Heart left ventricle (tissue), 16 donors: Measurements from ENCODE around the gene NR2F2. TPM values are rescaled to one million over a fixed set of nuclear protein-coding genes. Genes with fewer than 3 reads are reported as not detected.

ENCODE experiments used
- ATAC-seq, 4 donors: fragments of 200-7000 bp; cut with Tn5 transposase; one replicate each; pipeline ENCODE4 v1.9.1; 2020 to 2022; ENCODE audit warnings: moderate library complexity in 4 of 4, mild to moderate bottlenecking in 3 of 4, moderate number of reproducible peaks in 1 of 4
- DNase-seq, 5 donors: peaks; one replicate each; pipeline ENCODE4 v3.0.0-alpha.2; 2020
- H3K27ac ChIP-seq, 12 donors: fragments of 200-600 bp; sonication (generic) in 4 of 12; one replicate each; pipeline versions ENCODE4 v1.5.0 to v1.8.0; 2016 to 2022; ENCODE audit warnings: mild to moderate bottlenecking in 2 of 12
- H3K27me3 ChIP-seq, 9 donors: fragments of 200-600 bp; sonication (generic) in 2 of 9; one replicate each; pipeline versions ENCODE4 v1.5.1 to v1.8.0; 2016 to 2022; ENCODE audit warnings: mild to moderate bottlenecking in 3 of 9
- H3K36me3 ChIP-seq, 9 donors: fragments of 200-600 bp; sonication (generic) in 2 of 9; one replicate each; pipeline versions ENCODE4 v1.5.0 to v1.8.0; 2018 to 2022; ENCODE audit warnings: mild to moderate bottlenecking in 2 of 9
- H3K4me1 ChIP-seq, 12 donors: fragments of 200-600 bp; sonication (generic) in 4 of 12; one replicate each; pipeline versions ENCODE4 v1.5.0 to v1.8.0; 2016 to 2022; ENCODE audit warnings: mild to moderate bottlenecking in 3 of 12
- H3K4me3 ChIP-seq, 12 donors: fragments of 200-600 bp; sonication (generic) in 4 of 12; one replicate each; pipeline versions ENCODE4 v1.5.0 to v1.8.0; 2017 to 2022; ENCODE audit warnings: mild to moderate bottlenecking in 9 of 12, moderate library complexity in 4 of 12
- H3K9me3 ChIP-seq, 12 donors: fragments of 200-600 bp; sonication (generic) in 4 of 12; one replicate each; pipeline versions ENCODE4 v1.5.0 to v1.8.0; 2016 to 2022; ENCODE audit warnings: mild to moderate bottlenecking in 1 of 12
- POLR2A ChIP-seq, 2 donors: fragments of 450-650 bp; IDR thresholded peaks; one replicate each; pipeline ENCODE4 v1.6.1; 2017; ENCODE audit warnings: antibody characterized with exemption in 2 of 2, mild to moderate bottlenecking in 2 of 2, moderate library complexity in 2 of 2
- WGBS, 4 donors: extraction: QIAGEN DNeasy Blood & Tissue Kit in 2 of 4; methylation state at CpG; one replicate each; pipeline versions ENCODE4 v1.1.5 to v1.1.7; 2013 to 2018; 5-methylcytosine and 5-hydroxymethylcytosine counted together
- intact Hi-C, 10 donors: fragments of 100-400 bp; cut with DNase I; formaldehyde crosslinking; loops; one replicate each; pipeline versions ENCODE4 v1.11.1 to v1.14.2; 2022
- polyA plus RNA-seq, 2 donors: library from polyadenylated mRNA; stranded (reverse); fragments of 200-250 nt; gene quantifications; one replicate each; pipeline ENCODE4 v1.2.3, GENCODE V29; 2013
- total RNA-seq, 9 donors: library from RNA; depleted of rRNA in 2 of 9; stranded (reverse); fragments of >200 nt in 2 of 9; fragmentation: NEBNext Ultra II Directional in 3 of 9; extraction: Animal tissue kit (Norgen Biotek cat#: 25700) in 3 of 9; gene quantifications; one replicate each; pipeline versions ENCODE4 v1.1.0 to v1.2.4, GENCODE V29; 2016 to 2023
- TF ChIP-seq, protein P1 (sequence below), 12 donors: fragments of 200-600 bp; sonication (generic) in 4 of 12; IDR thresholded peaks; one replicate each; pipeline versions ENCODE4 v1.5.0 to v1.8.0; 2018 to 2022; ENCODE audit warnings: antibody characterized with exemption in 12 of 12, mild to moderate bottlenecking in 5 of 12
- donor health status: ischemic (EF 13 %, LVEDD 7.1; RV severe dilation, severe dysfunction).
- donor health status: healthy with polysubstance abuse.
- donor health status: DM: no; HTN: yes; CAD: no.
- donor health status: DM: no; HTN: no; CAD: no.
- donor health status: ischemic (EF 25% LVEDD 6.9; RV normal size, moderate dysfunction).
- donor health status: ischemic (EF 25% LVEDD 5.7; RV mildly dilated, moderate dysfunction).
- donor health status: healthy.
- donor health status: DM: yes; HTN: yes; CAD: no.
- donor health status: ischemic (EF 35%, LVEDD 5.7; RV mildly dilated, moderate dysfunction).
- donor health status: nonischemic (EF 11% LVEDD 7.7; RV severe dilation, severe dysfunction).
- donor health status: DM: yes; HTN: yes; CAD: no.
- donor health status: PGD.
- donor health status: ischemic (EF 29% LVEDD 5.4; RV normal size, mild dysfunction).
- donor health status: nonischemic (EF 23%, LVEDD 6.1; RV moderate dilation, normal function).

NR2F2 gene
- total and polyA plus RNA-seq, 11 donors, result 11.8 to 22.4 (median 16.1) TPM

DNA sequence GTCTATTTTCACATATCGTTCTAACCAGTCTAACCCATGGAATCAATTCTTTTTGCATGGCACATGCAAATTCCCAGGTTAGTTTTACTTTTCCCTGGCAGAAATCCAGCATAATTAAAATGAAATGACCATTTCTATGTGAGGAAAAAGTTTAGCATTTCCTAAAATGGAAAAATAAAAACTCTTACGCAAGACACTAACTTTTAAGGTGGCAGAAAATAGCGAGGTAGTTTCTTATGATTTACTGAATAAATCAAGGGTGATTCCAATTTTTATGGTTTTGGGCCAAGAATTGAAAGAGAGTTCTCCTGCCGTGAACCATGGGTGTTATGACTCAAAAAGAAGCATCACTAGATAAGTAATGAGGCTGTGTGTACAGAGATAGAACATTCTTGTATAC lies 32.7 kb upstream of the NR2F2 start:
- no peak for TF ChIP-seq POLR2A (IDR thresholded peaks at IDR 0.05)
- TF ChIP-seq, protein P1, sequence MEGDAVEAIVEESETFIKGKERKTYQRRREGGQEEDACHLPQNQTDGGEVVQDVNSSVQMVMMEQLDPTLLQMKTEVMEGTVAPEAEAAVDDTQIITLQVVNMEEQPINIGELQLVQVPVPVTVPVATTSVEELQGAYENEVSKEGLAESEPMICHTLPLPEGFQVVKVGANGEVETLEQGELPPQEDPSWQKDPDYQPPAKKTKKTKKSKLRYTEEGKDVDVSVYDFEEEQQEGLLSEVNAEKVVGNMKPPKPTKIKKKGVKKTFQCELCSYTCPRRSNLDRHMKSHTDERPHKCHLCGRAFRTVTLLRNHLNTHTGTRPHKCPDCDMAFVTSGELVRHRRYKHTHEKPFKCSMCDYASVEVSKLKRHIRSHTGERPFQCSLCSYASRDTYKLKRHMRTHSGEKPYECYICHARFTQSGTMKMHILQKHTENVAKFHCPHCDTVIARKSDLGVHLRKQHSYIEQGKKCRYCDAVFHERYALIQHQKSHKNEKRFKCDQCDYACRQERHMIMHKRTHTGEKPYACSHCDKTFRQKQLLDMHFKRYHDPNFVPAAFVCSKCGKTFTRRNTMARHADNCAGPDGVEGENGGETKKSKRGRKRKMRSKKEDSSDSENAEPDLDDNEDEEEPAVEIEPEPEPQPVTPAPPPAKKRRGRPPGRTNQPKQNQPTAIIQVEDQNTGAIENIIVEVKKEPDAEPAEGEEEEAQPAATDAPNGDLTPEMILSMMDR (IDR thresholded peaks at IDR 0.05), result no peak
- 84 to 96% (median 94%) methylated on average over 4 of the region's 4 CpGs for WGBS, 4 donors
- no peak overlapping the region for H3K27ac ChIP-seq
- DNase-seq, result no peak
- H3K36me3 ChIP-seq, result no peaks in the 10 kb centered on the region
- intact Hi-C loops, result loop anchor here in 1 of 10 donors (10.0 kb wide), 1 partner anchor 103 kb away; no protein-coding TSS in a partner anchor
- no peak overlapping the region for H3K4me3 ChIP-seq
- no peaks in the 10 kb centered on the region for H3K4me1 ChIP-seq
- ATAC-seq, result no peak
- H3K27me3 ChIP-seq, result no peaks in the 10 kb centered on the region
- peaks cover 0 to 21% (median 15%) of the 10 kb centered on the region in 12 donors for H3K9me3 ChIP-seq

DNA sequence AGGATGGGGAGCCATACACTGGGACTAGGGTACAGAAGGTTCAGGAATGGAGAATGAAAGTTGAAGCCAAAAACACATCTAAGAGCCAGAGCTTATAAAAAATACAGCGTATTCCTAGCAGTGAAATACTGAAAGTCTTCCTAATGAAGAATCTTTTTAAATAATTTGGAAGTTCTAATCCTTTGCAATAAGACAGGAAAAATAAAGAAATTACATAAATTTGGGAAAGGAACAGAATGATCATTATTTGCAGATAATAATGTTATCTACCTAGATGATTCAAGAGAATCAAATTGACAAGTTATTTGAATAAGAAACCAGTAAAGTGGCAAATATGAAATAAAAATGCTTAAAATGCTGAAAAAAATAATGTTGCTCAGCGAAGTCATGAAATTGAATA lies 32.3 kb upstream of the NR2F2 start:
- DNase-seq (no peak), ATAC-seq (no peak)
- H3K9me3 ChIP-seq, result peaks cover 0 to 21% (median 15%) of the 10 kb centered on the region in 12 donors
- no peak overlapping the region for H3K4me3 ChIP-seq
- TF ChIP-seq, protein P1 (IDR thresholded peaks at IDR 0.05), result no peak
- TF ChIP-seq POLR2A (IDR thresholded peaks at IDR 0.05), result no peak
- no peak overlapping the region for H3K27ac ChIP-seq
- H3K4me1 ChIP-seq, result no peaks in the 10 kb centered on the region
- WGBS, 4 donors, result 92 to 97% (median 94%) methylated on average over 2 of the region's 2 CpGs
- no peaks in the 10 kb centered on the region for H3K36me3 ChIP-seq
- intact Hi-C loops, result loop anchor here in 1 of 10 donors (10.0 kb wide), 1 partner anchor 103 kb away; no protein-coding TSS in a partner anchor
- no peaks in the 10 kb centered on the region for H3K27me3 ChIP-seq

DNA sequence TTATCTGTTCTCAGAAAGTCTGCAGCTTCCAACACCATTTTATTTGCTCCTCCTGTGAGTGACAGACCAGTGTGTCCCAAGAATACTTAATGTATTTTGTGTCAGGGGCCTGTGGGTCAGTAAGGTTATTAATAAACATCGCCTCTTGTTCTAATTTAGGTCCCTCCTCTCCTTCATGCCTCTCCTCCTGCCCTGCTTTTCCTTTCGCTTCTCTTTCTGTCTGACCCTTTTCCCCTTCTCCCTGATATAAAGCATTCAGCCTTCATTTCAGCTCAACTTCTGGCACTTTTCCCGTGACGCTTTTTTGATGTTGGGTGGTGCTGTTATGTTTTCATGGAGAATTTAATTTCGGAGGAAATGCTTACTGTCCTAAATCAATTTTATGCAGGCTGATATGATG lies 29.7 kb upstream of the NR2F2 start:
- Histone ChIP-seq H3K36me3 (no peaks in the 10 kb centered on the region), H3K27me3 (no peaks in the 10 kb centered on the region), H3K27ac (no peak overlapping the region), H3K4me1 (no peaks in the 10 kb centered on the region), H3K9me3 (peaks cover 0 to 21% (median 15%) of the 10 kb centered on the region in 12 donors), H3K4me3 (no peak overlapping the region)
- WGBS, 4 donors, result 42 to 67% (median 59%) methylated on average over 5 of the region's 5 CpGs
- ATAC-seq (no peak), DNase-seq (no peak)
- TF ChIP-seq POLR2A (IDR thresholded peaks at IDR 0.05), result no peak
- TF ChIP-seq, protein P1 (IDR thresholded peaks at IDR 0.05), result no peak
- intact Hi-C loops, result no loop called here

DNA sequence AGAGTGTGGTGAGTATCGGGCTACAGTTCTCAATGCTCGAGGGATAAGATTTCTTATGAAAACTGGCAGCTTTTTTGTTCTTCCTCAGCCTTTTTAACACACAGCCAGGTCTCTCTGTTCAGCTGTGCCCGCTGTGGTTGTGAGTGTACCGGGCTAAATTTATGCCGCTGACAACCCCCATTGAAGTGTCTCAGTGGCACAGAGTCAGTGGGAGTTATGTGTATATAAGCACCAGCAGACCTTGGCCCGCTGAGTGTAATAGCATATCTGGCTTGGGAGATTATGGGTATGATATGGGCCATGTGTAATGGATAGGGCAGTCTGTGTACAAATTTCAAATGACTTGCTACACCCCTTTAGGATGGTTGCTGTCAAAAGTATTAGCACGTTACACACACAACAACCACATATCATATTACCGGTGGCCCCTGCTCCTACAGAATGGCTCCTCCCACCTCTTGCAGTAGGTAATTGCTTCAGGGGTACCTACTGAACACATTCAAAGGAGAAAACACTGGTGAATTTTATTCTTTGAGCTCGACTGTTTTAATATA lies 26.9 kb upstream of the NR2F2 start:
- H3K36me3 ChIP-seq, result no peaks in the 10 kb centered on the region
- ATAC-seq (no peak), DNase-seq (no peak)
- 85 to 91% (median 87%) methylated on average over 9 of the region's 9 CpGs for WGBS, 4 donors
- H3K27me3 ChIP-seq, result no peaks in the 10 kb centered on the region
- no peak overlapping the region for H3K4me3 ChIP-seq
- peaks cover 0 to 7% (median 4%) of the 10 kb centered on the region in 12 donors for H3K9me3 ChIP-seq
- TF ChIP-seq POLR2A (IDR thresholded peaks at IDR 0.05), result no peak
- TF ChIP-seq, protein P1 (IDR thresholded peaks at IDR 0.05), result no peak
- H3K27ac ChIP-seq, result no peak overlapping the region
- H3K4me1 ChIP-seq, result peaks cover 0 to 8% (median 0%) of the 10 kb centered on the region in 12 donors
- intact Hi-C loops, result no loop called here
